SU-DHL-6 (cell line): ENCODE data around the gene KCNAB2.

Experiments used
- CTCF ChIP-seq: fragments of 200-600 bp; sonication (generic); IDR thresholded peaks from one replicate; pipeline ENCODE4 v1.5.1; 2017; ENCODE audit warnings: antibody characterized with exemption, mild to moderate bottlenecking, low read length, moderate library complexity; ENCODE audit not compliant: insufficient read depth, poor library complexity, severe bottlenecking
- EZH2phosphoT487 ChIP-seq: fragments of 200-600 bp; sonication (generic), shearing (Covaris generic); conservative IDR thresholded peaks from 2 replicates; pipeline ENCODE4 v1.6.1; 2018; ENCODE audit warnings: mild to moderate bottlenecking, antibody characterized with exemption, low read length, moderate library complexity, mixed read lengths

DNA sequence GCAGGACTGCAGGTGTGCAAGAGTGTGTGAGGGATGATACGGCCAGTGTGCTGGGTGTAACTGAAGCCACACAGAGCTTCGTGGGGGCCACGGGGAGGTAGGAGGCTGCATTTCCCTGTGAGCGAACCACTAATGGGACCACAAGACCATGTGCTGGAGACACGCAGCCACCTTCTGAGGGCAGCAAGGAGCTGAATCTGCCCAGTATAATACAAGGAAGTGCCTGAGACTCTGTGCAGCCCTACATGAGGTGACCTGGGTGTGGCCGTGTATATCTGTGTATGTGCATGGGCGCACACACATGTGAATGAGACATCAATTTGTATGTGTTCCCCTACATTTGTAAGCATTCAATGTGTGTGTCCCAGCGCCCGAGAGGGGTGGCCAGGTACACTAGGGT lies 83.6 kb downstream of the KCNAB2 start:
- no peak for TF ChIP-seq CTCF
- TF ChIP-seq EZH2phosphoT487 = no peak
